ENCODE results near the gene USP40. TPM values are rescaled to one million over a fixed set of nuclear protein-coding genes. Genes with fewer than 3 reads are reported as not detected.
A peak's percentile ranks its signal among the peaks of the same experiment; 100 is the strongest.

Gene USP40
- total and polyA plus RNA-seq, 4 donors: 16.7 to 80.4 (median 35.7) TPM

- peaks cover 2 to 10% (median 6%) of the 10 kb centered on the region in 4 donors for H3K36me3 ChIP-seq (ENCODE audit: control insufficient read depth in 4 of 4, insufficient read depth in 4 of 4, low read length in 4 of 4)
- no peaks in the 10 kb centered on the region for H3K27me3 ChIP-seq (ENCODE audit: control insufficient read depth in 3 of 3, insufficient read depth in 3 of 3, low read length in 2 of 3)
- no peak for ATAC-seq (ENCODE audit: insufficient read depth, low FRiP score)
- H3K4me3 ChIP-seq: no peak overlapping the region
- H3K4me1 ChIP-seq (ENCODE audit: control insufficient read depth in 5 of 5, insufficient read depth in 5 of 5, low read length in 5 of 5): peaks cover 0 to 14% (median 0%) of the 10 kb centered on the region in 5 donors
- no peak for DNase-seq
- WGBS, 2 donors: 100% methylated on average over 1 of the region's 1 CpG
- no peak for TF ChIP-seq CTCF (IDR thresholded peaks at IDR 0.05; ENCODE audit: control extremely low read depth, extremely low read depth)
- H3K27ac ChIP-seq (ENCODE audit: low read depth in 1 of 2, low read length in 1 of 2): no peak overlapping the region
- H3K9me3 ChIP-seq (ENCODE audit: control insufficient read depth in 4 of 4, insufficient read depth in 3 of 4, low read length in 3 of 4): peaks cover 0 to 4% (median 1%) of the 10 kb centered on the region in 4 donors
- no peak overlapping the region for H3K9ac ChIP-seq (ENCODE audit: insufficient read depth in 1 of 2, low read length in 2 of 2)
These were observed 135.9 kb downstream of the USP40 start for GRCh38 chr2:233430651-233431050.

GRCh38 chr2:233430081-233430480 lies 136.5 kb downstream of the USP40 start:
- H3K27ac ChIP-seq (ENCODE audit: low read depth in 1 of 2, low read length in 1 of 2): no peak overlapping the region
- H3K4me3 ChIP-seq: no peak overlapping the region
- no peak overlapping the region for H3K9ac ChIP-seq (ENCODE audit: insufficient read depth in 1 of 2, low read length in 2 of 2)
- DNase-seq (no peak), ATAC-seq (ENCODE audit: insufficient read depth, low FRiP score) (no peak)
- peaks cover 0 to 2% (median under 1%) of the 10 kb centered on the region in 4 donors for H3K9me3 ChIP-seq (ENCODE audit: control insufficient read depth in 4 of 4, insufficient read depth in 3 of 4, low read length in 3 of 4)
- H3K4me1 ChIP-seq (ENCODE audit: control insufficient read depth in 5 of 5, insufficient read depth in 5 of 5, low read length in 5 of 5): peaks cover 0 to 14% (median 0%) of the 10 kb centered on the region in 5 donors
- H3K36me3 ChIP-seq (ENCODE audit: control insufficient read depth in 4 of 4, insufficient read depth in 4 of 4, low read length in 4 of 4): peaks cover 0 to 7% (median 3%) of the 10 kb centered on the region in 4 donors
- no peaks in the 10 kb centered on the region for H3K27me3 ChIP-seq (ENCODE audit: control insufficient read depth in 3 of 3, insufficient read depth in 3 of 3, low read length in 2 of 3)
- WGBS, 2 donors: 60 to 74% methylated on average over 4 of the region's 4 CpGs
- no peak for TF ChIP-seq CTCF (IDR thresholded peaks at IDR 0.05; ENCODE audit: control extremely low read depth, extremely low read depth)

DNA sequence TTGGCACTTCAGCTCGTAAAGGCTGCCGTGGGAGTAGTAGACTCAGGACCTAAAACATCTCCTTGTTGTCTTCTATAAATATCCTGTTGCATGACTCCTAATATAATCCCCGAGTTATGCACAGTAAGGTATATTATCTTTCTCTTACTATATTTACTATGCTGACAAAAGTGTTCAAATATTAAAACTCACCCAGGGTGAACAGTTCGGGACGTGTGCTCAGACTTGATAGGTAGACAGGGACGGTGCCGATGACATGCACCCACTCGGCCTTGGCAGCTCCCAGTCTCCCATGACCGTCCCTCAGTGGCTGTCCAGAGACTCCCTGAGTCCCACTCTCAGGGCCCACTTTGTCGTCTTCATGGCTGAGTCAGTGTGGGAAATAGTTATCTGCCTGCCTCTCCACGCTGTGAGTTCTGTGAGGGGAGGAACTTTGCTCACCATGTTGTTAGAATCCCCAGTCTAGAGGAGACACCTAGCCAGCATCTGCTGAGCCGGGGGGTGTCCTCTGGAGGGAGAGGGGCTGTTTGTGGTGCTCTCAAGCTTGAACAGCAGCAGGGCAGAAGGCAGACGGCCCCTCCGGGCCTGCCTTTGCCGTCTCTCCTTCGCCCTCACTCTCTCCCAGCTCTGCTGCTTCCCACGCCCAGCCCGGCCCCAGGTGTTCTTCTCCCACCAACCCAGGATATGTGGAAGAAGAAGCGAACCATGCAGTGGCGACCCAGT lies 137.2 kb downstream of the USP40 start:
- Histone ChIP-seq H3K9ac (ENCODE audit: insufficient read depth in 1 of 2, low read length in 2 of 2) (no peak overlapping the region), H3K9me3 (ENCODE audit: control insufficient read depth in 4 of 4, insufficient read depth in 3 of 4, low read length in 3 of 4) (peaks cover 0 to 2% (median under 1%) of the 10 kb centered on the region in 4 donors), H3K27me3 (ENCODE audit: control insufficient read depth in 3 of 3, insufficient read depth in 3 of 3, low read length in 2 of 3) (no peaks in the 10 kb centered on the region), H3K4me3 (no peak overlapping the region), H3K36me3 (ENCODE audit: control insufficient read depth in 4 of 4, insufficient read depth in 4 of 4, low read length in 4 of 4) (peaks cover 0 to 2% (median 0%) of the 10 kb centered on the region in 4 donors), H3K4me1 (ENCODE audit: control insufficient read depth in 5 of 5, insufficient read depth in 5 of 5, low read length in 5 of 5) (peaks cover 0 to 14% (median 0%) of the 10 kb centered on the region in 5 donors), H3K27ac (ENCODE audit: low read depth in 1 of 2, low read length in 1 of 2) (peak overlapping the region in 1 of 2 donors; percentile 71)
- 95% methylated on average over 20 of the region's 20 CpGs for WGBS, 2 donors
- ATAC-seq (ENCODE audit: insufficient read depth, low FRiP score) (no peak), DNase-seq (no peak)
- TF ChIP-seq CTCF (IDR thresholded peaks at IDR 0.05; ENCODE audit: control extremely low read depth, extremely low read depth): no peak

Measured in lung (tissue), 12 donors.